ENCODE data around the gene PGA5. TPM values are rescaled to one million over a fixed set of nuclear protein-coding genes. Genes with fewer than 3 reads are reported as not detected.

Gene PGA5
- total RNA-seq = not detected in 2 replicates

GRCh38 chr11:61240875-61241274, at the start of gene PGA5:
Gene PGA5, plus strand, starts transcription at chr11:61241175. Its CDS starts 52 bp downstream, at chr11:61241227.

GRCh38 chr11:61202950-61203746, 37.8 kb upstream of the PGA5 start, which contains the start of gene PGA3:
Gene PGA3, plus strand, starts transcription at chr11:61203515. Its CDS starts 50 bp downstream, at chr11:61203565.

DNA sequence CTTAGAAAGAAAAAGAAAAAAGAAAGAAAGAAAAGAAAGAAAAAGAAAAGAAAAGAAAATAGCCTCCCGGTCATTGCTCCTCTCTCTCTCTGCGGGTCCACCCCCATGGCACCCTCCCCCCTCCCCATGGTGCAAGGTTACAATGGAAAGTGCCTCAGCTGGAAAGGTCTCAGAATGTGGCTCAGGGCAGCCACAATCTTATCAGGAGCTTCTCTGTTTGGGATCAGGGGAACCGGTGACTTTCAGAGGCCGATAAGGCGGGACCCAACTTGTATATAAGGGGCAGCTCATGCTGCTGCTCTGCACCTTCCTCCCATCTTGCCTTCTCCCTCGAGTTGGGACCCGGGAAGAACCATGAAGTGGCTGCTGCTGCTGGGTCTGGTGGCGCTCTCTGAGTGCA, 18.9 kb upstream of the PGA5 start, which contains the start of gene PGA4:
Gene PGA4 (plus strand): TSS at position 301 of the 400 bp plus-strand sequence. CDS start 54 bp downstream, at position 355.

DNA sequence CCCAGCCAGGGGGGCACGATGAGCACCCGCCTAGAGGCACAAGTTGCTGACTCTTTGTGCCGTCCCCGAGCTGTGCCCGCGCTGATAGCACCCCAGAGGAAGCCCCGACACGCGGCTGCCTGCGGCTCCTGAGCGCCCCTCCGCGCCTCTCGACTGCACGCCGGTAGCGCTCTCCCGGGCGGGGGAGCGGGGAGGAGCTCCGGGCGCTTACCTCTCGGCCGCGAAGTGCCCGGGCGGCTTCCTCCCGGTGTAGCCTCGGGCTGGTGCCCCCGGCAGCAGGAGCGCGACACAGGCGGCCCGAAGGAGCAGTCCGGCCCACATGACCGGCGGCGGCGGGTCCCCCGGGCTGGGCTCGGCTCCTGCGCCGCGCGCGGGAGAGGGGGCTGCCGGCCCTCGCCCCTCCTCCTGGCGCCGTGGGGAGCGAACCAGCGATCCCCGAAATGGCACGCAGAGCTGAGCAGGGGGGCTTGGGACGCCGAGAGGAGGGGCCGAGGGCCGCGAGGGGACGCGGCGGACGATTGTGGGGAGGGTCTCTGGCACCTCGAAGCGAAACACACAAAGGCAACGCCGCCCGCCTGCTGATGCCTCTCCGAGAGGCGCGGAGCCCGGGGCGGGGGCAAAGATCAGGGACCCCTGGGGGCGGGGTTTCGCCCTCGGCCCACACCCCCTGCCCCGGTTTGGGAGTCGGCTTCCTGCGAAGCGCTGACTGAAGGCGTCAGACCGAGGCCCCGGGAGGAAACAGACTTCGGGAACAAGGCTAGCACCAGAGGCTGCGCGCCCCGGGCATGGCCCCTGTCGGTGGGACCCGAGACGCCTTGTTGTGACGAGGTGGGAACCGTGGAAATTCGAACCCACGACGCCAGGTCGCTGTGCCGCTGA, 54.0 kb downstream of the PGA5 start, which contains the start of gene VWCE:
Gene VWCE (minus strand): TSS at position 600 of the 879 bp plus-strand sequence. CDS start 279 bp downstream, at position 321.

Other genes starting within 250 kb of the PGA5 start
- not detected in 2 replicates for gene CD5, start 138.7 kb upstream of the PGA5 start, total RNA-seq
- gene VPS37C, start 79.7 kb upstream of the PGA5 start, total RNA-seq = 8.0 and 8.3 TPM in 2 replicates
- 0.09 TPM in 1 of 2 replicates, not detected in the other for gene PGA3, start 37.7 kb upstream of the PGA5 start, total RNA-seq
- gene PGA4, start 18.8 kb upstream of the PGA5 start, total RNA-seq = not detected in 2 replicates
- gene VWCE, start 54.1 kb downstream of the PGA5 start, total RNA-seq = 1.9 and 4.1 TPM in 2 replicates
- 274 and 319 TPM in 2 replicates for gene DDB1, start 91.9 kb downstream of the PGA5 start, total RNA-seq
- 12.3 and 18.7 TPM in 2 replicates for gene TKFC, start 92.1 kb downstream of the PGA5 start, total RNA-seq
- gene CYB561A3, start 120.7 kb downstream of the PGA5 start, total RNA-seq = 30.8 and 32.1 TPM in 2 replicates
- 10.0 and 13.3 TPM in 2 replicates for gene TMEM138, start 121.2 kb downstream of the PGA5 start, total RNA-seq
- 6.6 and 9.1 TPM in 2 replicates for gene TMEM216, start 151.4 kb downstream of the PGA5 start, total RNA-seq
- gene CPSF7, start 188.8 kb downstream of the PGA5 start, total RNA-seq = 10.1 and 13.2 TPM in 2 replicates
- gene SDHAF2, start 188.9 kb downstream of the PGA5 start, total RNA-seq = 41.4 and 50.6 TPM in 2 replicates

Data from endothelial cell of coronary artery (primary cell).